NOMO-1 treated with dmso at 0.1 percent for 144 hours (cell line): Measurements from ENCODE around the gene ATP8B3.
"Not testable (repeated sequence)": the region's sequence is repeated elsewhere in the genome, so short reads cannot be mapped to it uniquely, and the experiment has no call there.

Experiments
- DNase-seq: peaks from one replicate; lab custom pipeline; 2025; ENCODE audit not compliant: unreplicated experiment; lab: John Stamatoyannopoulos, UW

The ATP8B3 gene

DNA sequence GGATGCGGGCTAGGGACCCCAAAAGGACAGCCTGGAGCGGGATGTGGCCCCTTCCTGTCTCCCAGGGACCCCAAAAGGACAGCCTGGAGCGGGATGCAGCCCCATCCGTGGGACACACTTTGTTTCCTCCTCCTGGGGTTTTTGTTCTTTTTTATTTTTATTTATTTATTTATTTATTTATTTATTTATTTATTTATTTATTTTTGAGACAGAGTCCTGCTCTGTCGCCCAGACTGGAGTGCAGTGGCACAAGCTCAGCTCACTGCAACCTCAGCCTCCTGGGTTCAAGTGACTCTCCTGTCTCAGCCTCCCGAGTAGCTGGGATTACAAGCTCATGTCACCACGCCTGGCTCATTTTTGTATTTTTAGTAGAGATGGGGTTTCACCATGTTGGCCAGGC, 14.8 kb downstream of the ATP8B3 start:
- DNase-seq: not testable (repeated sequence)

DNA sequence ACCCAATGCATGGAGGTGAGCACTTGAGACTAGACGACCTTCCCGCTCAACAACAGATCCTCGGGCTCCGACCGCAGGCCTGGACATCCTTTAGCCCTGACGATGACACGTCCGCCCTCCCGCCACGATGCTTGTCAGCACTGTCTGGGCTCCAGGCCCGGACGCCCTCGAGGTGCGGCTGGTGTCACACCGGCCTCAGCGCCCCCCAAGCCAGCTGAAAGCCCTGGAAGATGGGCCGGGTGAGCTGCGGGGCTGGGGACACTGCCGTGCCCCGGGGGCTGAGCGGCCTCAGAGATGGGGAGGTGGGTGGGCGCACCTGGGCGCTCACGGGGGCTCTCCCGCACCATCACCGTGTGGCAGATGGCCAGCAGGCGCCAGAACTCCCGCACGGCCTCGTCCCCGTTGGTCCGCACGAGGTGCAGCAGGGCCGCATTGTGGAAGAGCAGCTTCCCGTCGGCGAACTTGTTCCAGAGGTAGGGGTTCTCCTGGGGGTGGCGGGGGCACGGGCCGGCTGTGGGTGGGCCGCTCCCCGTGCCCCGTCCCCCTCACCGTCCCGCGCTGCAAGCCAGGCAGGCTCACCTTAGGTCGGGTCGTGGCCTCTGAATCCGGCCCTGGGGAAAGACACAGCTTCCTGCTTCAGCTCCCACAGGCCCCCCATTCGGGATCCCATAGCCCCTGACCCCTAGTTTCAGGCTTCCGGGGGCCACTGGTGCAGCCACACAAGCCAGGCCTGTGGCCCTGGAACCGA, 15.5 kb downstream of the ATP8B3 start:
- DNase-seq: no peak

DNA sequence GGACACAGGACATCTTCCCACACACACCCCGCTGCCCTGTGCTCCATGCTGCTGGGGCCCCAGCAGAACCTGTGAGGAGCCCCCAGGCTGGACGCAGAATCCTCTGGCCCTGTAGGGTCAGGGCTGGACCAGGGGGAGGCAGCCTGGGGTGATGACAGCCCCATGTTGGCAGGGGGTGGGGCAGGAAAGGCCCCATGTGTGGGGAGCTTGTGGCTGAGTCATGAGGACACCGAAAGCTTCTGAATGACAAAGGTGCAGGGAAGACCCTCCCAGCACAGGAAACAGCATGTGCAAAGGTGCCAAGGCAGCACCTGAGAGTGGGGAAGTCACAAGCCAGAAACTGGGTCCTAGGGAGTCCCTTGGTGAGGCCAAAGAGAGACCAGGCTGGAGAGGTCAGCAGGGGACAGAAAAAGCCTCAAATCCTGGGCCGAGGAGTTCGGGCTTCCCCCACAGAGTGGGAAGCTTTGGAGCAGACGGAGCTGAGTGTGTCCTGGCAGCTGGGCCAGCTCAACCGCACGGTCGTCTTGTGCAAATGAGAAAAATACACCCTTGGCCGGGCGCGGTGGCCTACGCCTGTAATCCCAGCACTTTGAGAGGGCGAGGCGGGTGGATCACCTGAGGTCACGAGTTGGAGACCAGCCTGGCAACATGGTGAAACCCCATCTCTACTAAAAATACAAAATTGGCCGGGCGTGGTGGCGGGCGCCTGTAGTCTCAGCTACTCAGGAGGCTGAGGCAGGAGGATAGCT, 17.5 kb downstream of the ATP8B3 start:
- DNase-seq: no peak

- DNase-seq: no peak
Measured at GRCh38 chr19:1791879-1792278, 20.2 kb downstream of the ATP8B3 start.

- DNase-seq: no peak
Measured at GRCh38 chr19:1790054-1790792, 21.9 kb downstream of the ATP8B3 start.

GRCh38 chr19:1789261-1790041, 22.6 kb downstream of the ATP8B3 start:
- no peak for DNase-seq

DNA sequence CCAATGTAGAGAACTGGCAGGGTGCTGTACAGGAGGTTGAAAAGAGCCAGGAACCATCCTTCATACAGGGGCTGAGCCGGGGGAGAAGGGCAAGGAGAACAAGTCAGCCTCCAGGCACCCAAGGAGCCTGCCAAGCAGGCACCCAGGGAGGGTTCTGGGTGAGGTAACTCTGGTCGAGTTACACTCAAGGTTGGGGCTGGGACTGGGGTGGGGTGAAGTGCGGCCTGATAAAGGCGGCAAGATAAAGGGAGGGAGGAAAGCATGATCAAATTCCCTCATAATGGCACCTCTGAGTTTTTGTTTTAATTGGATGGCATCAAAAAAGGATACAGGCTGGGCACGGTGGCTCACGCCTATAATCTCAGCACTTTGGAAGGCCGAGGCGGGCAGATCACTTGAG, 25.0 kb downstream of the ATP8B3 start:
- no peak for DNase-seq

GRCh38 chr19:1786668-1787067, 25.4 kb downstream of the ATP8B3 start:
- no peak for DNase-seq

GRCh38 chr19:1785310-1785709, 26.8 kb downstream of the ATP8B3 start:
- no peak for DNase-seq

GRCh38 chr19:1783874-1784273, 28.2 kb downstream of the ATP8B3 start:
- DNase-seq: peak; percentile 28

- DNase-seq: no peak
Measured at GRCh38 chr19:1783354-1783753, 28.7 kb downstream of the ATP8B3 start.

DNA sequence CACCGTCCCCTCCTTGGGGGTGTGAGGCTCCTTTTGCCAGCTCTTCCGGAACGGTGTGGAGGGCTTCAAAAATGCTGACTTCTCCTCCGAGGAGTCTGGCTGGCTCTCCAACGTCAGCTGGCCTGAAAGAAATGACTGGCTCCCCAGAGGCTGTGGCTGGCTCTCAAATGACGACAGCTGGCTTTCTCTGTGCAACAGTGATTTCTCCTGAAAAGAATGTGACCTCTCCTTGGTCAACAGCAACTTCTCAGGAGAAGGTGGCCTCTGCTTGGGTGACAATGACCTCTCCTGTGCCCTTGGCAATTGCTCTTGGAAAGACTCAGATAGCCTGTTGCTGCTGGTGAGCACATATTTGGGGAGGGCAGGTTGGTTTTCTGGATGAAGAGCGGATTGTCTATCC, 29.6 kb downstream of the ATP8B3 start:
- no peak for DNase-seq

GRCh38 chr19:1780272-1780958, 31.7 kb downstream of the ATP8B3 start:
- DNase-seq: no peak

- no peak for DNase-seq
Measured at GRCh38 chr19:1779574-1779973, 32.5 kb downstream of the ATP8B3 start.

DNA sequence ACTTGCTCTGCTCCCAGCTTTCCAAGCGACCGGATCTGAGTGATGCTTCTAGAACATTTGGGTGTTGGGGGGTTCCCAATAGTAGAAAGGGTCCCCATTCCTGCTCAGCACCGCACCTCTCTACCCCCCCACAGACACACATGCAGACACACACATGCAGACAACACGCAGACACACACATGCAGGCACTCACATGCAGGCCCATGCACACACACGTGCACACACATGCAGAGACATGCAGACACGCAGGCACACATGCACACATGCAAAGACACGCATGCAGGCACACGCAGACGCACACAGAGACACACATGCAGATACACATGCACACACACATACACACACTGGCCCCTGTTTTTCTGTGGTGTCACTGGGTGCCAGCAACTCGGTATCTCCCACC, 34.9 kb downstream of the ATP8B3 start:
- DNase-seq: no peak

- DNase-seq: no peak
Measured at GRCh38 chr19:1776606-1777147, 35.4 kb downstream of the ATP8B3 start.

GRCh38 chr19:1775951-1776605, 36.0 kb downstream of the ATP8B3 start:
- DNase-seq: no peak

DNA sequence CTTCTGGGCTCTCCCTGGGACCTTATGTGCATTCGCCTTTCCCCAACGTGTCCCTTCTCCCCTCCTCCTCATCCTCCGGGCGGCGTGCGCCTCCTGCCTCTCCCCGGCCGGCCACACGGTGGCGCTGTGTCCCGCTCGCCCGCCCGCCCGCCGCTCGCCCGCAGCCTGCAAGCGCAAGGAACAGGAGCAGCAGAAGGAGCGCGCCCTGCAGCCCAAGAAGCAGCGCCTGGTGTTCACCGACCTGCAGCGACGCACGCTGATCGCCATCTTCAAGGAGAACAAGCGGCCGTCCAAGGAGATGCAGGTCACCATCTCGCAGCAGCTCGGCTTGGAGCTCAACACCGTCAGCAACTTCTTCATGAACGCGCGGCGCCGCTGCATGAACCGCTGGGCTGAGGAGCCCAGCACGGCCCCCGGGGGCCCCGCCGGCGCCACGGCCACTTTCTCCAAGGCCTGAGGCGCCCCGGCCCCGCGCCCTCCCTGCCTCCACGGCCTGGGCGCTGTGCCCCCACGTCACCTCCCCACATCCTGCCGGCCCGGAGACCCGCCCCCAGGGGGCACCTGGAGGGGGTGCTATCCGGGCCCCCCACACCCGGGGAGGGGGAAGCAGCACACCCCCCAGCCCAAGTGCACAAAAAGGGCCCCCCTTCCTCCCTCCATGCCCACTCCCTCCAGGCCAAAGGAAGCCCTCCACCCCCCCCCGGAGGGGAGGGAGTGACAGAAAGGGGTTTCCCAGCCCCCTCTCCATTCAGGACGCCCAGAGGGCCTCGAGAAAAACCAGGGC, 36.9 kb downstream of the ATP8B3 start:
- DNase-seq: no peak

GRCh38 chr19:1773184-1773583, 38.9 kb downstream of the ATP8B3 start:
- no peak for DNase-seq
